ENCODE data around the gene FBN1.

Gene FBN1

GRCh38 chr15:48437178-48437577 is 208.3 kb downstream of the FBN1 start:
- peak in 1 of 58 donors; percentile 8 for DNase-seq

GRCh38 chr15:48435321-48435720 is 210.2 kb downstream of the FBN1 start:
- no peak for DNase-seq

- no peak for DNase-seq
These were observed 212.2 kb downstream of the FBN1 start for GRCh38 chr15:48433226-48433886.

- DNase-seq: no peak
These were observed 212.8 kb downstream of the FBN1 start for GRCh38 chr15:48432688-48433087.

GRCh38 chr15:48427960-48428547 is 217.5 kb downstream of the FBN1 start:
- DNase-seq: no peak

- DNase-seq: no peak
These were observed 218.0 kb downstream of the FBN1 start for GRCh38 chr15:48427479-48427878.

- no peak for DNase-seq
These were observed 218.6 kb downstream of the FBN1 start for GRCh38 chr15:48426941-48427340.

- no peak for DNase-seq
These were observed 219.5 kb downstream of the FBN1 start for GRCh38 chr15:48426044-48426443.

- DNase-seq: no peak
These were observed 220.5 kb downstream of the FBN1 start for GRCh38 chr15:48425051-48425450.

- no peak for DNase-seq
These were observed 221.5 kb downstream of the FBN1 start for GRCh38 chr15:48423896-48424475.

- DNase-seq: no peak
These were observed 222.2 kb downstream of the FBN1 start for GRCh38 chr15:48423342-48423741.

GRCh38 chr15:48422401-48422800 is 223.1 kb downstream of the FBN1 start:
- no peak for DNase-seq

- no peak for DNase-seq
These were observed 224.1 kb downstream of the FBN1 start for GRCh38 chr15:48421362-48421761.

- DNase-seq: no peak
These were observed 225.6 kb downstream of the FBN1 start for GRCh38 chr15:48419896-48420295.

- DNase-seq: no peak
These were observed 227.2 kb downstream of the FBN1 start for GRCh38 chr15:48418343-48418742.

- DNase-seq: no peak
These were observed 229.2 kb downstream of the FBN1 start for GRCh38 chr15:48416301-48416700.

GRCh38 chr15:48415036-48415886 is 230.2 kb downstream of the FBN1 start:
- no peak for DNase-seq

- no peak for DNase-seq
These were observed 231.5 kb downstream of the FBN1 start for GRCh38 chr15:48414015-48414414.

- DNase-seq: no peak
These were observed 232.2 kb downstream of the FBN1 start for GRCh38 chr15:48413304-48413703.

- DNase-seq: peak in 1 of 58 donors; percentile 33
These were observed 233.4 kb downstream of the FBN1 start for GRCh38 chr15:48411971-48412591.

GRCh38 chr15:48409623-48410022 is 235.9 kb downstream of the FBN1 start:
- no peak for DNase-seq

- no peak for DNase-seq
These were observed 237.2 kb downstream of the FBN1 start for GRCh38 chr15:48408327-48408726.
